ENCODE measurements around the gene DNAJB14. TPM values are rescaled to one million over a fixed set of nuclear protein-coding genes. Genes with fewer than 3 reads are reported as not detected.
A peak's percentile ranks its signal among the peaks of the same experiment; 100 is the strongest.

Gene DNAJB14
- total and polyA plus RNA-seq, 8 donors: 3.4 to 78.0 (median 10.4) TPM

DNA sequence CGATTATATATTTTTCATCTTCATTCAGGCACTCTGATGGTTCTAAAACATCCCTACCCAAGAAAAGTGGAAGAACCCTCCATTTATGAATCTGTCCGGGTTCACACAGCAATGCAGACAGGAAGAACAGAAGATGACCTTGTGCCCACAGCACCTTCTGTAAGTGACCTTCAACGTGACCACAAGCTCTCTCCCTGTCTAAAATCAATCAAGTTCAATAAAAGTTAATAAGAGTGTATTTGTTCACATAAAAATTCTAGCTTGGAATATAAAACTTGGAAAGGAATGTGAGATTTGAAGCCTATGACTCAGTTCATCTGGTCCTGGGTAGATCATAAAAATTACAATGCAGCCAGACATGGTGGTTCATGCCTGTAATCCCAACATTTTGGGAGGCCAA lies 93.2 kb downstream of the DNAJB14 start:
- no peak overlapping the region for H3K4me3 ChIP-seq
- TF ChIP-seq, protein P1, sequence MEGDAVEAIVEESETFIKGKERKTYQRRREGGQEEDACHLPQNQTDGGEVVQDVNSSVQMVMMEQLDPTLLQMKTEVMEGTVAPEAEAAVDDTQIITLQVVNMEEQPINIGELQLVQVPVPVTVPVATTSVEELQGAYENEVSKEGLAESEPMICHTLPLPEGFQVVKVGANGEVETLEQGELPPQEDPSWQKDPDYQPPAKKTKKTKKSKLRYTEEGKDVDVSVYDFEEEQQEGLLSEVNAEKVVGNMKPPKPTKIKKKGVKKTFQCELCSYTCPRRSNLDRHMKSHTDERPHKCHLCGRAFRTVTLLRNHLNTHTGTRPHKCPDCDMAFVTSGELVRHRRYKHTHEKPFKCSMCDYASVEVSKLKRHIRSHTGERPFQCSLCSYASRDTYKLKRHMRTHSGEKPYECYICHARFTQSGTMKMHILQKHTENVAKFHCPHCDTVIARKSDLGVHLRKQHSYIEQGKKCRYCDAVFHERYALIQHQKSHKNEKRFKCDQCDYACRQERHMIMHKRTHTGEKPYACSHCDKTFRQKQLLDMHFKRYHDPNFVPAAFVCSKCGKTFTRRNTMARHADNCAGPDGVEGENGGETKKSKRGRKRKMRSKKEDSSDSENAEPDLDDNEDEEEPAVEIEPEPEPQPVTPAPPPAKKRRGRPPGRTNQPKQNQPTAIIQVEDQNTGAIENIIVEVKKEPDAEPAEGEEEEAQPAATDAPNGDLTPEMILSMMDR (IDR thresholded peaks at IDR 0.05): no peak
- TF ChIP-seq POLR2A (IDR thresholded peaks at IDR 0.05): no peak
- no peak for TF ChIP-seq EP300 (IDR thresholded peaks at IDR 0.05)
- TF ChIP-seq POLR2AphosphoS5 (IDR thresholded peaks at IDR 0.05): no peak
- no peaks in the 10 kb centered on the region for H3K9me3 ChIP-seq
- WGBS, 5 donors: 79 to 89% (median 88%) methylated on average over 3 of the region's 3 CpGs
- H3K27me3 ChIP-seq: no peaks in the 10 kb centered on the region
- H3K4me1 ChIP-seq: no peaks in the 10 kb centered on the region
- no peaks in the 10 kb centered on the region for H3K36me3 ChIP-seq
- intact Hi-C loops (cut with DNase I; ENCODE audit: low total_unique reads): no loop called here
- no peak overlapping the region for H3K27ac ChIP-seq
- DNase-seq: no peak

DNA sequence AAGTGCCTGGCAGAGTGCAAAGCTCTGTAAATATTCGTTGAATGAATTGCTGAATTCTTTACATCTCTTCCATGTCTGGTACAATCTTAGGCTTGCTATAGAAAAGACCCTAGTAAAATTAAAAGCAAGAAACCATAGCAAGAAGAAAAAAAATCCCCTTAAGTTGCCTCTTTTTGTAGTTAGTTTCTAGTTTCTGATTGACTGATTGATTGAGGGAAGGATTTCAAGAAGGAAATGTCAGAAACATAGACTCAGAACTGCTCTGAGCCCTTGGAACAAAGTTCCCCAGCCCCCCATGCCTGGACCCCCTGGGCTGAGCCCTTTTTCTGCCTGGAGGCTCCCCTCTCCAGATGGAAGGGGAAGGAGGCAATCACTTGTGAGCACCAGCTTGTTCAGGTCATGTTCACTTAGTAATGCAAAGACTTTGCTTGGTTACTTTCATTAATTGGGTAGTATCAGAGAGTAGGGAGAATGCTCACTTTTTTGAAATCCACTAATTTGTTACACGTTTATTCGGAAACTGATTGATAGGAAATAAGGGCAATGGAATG lies 94.1 kb downstream of the DNAJB14 start:
- no peaks in the 10 kb centered on the region for H3K4me1 ChIP-seq
- no peak overlapping the region for H3K27ac ChIP-seq
- no peak for DNase-seq
- no peaks in the 10 kb centered on the region for H3K9me3 ChIP-seq
- H3K4me3 ChIP-seq: no peak overlapping the region
- no peaks in the 10 kb centered on the region for H3K27me3 ChIP-seq
- 82 to 89% (median 85%) methylated on average over 3 of the region's 3 CpGs for WGBS, 5 donors
- TF ChIP-seq POLR2A (IDR thresholded peaks at IDR 0.05): no peak
- no peak for TF ChIP-seq POLR2AphosphoS5 (IDR thresholded peaks at IDR 0.05)
- TF ChIP-seq, protein P1 (IDR thresholded peaks at IDR 0.05): no peak
- no peak for TF ChIP-seq EP300 (IDR thresholded peaks at IDR 0.05)
- no peaks in the 10 kb centered on the region for H3K36me3 ChIP-seq
- intact Hi-C loops (cut with DNase I; ENCODE audit: low total_unique reads): no loop called here

DNA sequence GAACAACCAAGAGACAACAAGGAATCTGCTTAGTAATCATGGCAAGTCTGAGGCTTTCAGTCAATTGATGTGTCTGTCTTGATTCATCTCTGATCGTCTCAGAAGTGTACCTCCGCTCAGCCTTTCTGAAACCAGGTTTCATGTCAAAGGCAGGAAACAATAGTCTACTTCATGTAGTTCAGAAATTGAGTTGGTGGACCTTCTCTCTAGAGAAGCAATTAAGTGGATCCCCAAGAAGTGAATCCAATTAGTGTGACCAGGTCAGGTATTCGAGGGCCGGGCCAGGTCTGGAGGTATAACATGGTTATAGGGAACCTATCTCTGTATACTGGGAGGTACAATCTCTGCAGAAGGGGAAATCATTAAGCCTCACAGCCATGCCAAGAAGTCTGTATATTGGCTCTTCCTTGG lies 97.8 kb downstream of the DNAJB14 start:
- 81 to 96% (median 89%) methylated on average over 4 of the region's 4 CpGs for WGBS, 5 donors
- intact Hi-C loops (cut with DNase I; ENCODE audit: low total_unique reads): no loop called here

DNA sequence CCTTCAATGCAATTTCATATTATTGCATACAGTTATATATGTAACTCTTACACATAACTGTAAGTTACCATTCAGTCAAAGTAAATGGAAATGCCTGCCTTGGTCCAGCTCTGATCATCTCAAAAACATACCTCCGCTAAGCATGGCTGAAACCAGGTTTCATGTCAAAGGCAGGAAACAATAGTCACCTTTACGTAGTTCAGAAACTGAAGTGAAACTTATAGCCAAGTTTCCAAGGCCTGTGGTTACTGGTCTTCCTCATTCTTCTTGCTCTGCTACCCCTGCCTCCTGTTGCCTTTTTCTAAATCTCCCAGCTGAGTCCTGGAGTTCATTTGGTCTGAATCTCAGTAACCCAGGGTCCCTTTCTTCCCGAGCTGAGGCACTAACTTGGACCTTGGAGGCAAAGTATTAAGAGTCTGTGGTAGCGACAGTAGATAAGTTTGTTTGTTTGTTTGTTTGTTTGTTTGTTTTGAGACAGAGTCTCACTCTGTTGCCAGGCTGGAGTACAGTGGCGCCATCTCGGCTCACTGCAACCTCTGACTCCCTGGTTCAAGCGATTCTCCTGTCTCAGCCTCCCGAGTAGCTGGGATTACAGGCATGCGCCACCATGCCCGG lies 98.9 kb downstream of the DNAJB14 start:
- Histone ChIP-seq H3K27ac (no peak overlapping the region), H3K36me3 (no peaks in the 10 kb centered on the region), H3K27me3 (no peaks in the 10 kb centered on the region), H3K4me3 (no peak overlapping the region), H3K4me1 (no peaks in the 10 kb centered on the region), H3K9me3 (no peaks in the 10 kb centered on the region)
- DNase-seq: peak in 1 of 2 donors; percentile 19
- 80 to 91% (median 87%) methylated on average over 10 of the region's 10 CpGs for WGBS, 5 donors
- TF ChIP-seq EP300 (IDR thresholded peaks at IDR 0.05): no peak
- TF ChIP-seq POLR2A (IDR thresholded peaks at IDR 0.05): no peak
- TF ChIP-seq, protein P1 (IDR thresholded peaks at IDR 0.05): no peak
- TF ChIP-seq POLR2AphosphoS5 (IDR thresholded peaks at IDR 0.05): no peak
- intact Hi-C loops (cut with DNase I; ENCODE audit: low total_unique reads): no loop called here

More for the DNA sequence above, 97.8 kb downstream of the DNAJB14 start:
- Histone ChIP-seq H3K36me3 (no peaks in the 10 kb centered on the region), H3K27me3 (no peaks in the 10 kb centered on the region), H3K9me3 (no peaks in the 10 kb centered on the region), H3K4me1 (no peaks in the 10 kb centered on the region), H3K27ac (no peak overlapping the region), H3K4me3 (no peak overlapping the region)
- TF ChIP-seq POLR2AphosphoS5 (IDR thresholded peaks at IDR 0.05) (no peak), EP300 (IDR thresholded peaks at IDR 0.05) (no peak), POLR2A (IDR thresholded peaks at IDR 0.05) (no peak)
- TF ChIP-seq, protein P1 (IDR thresholded peaks at IDR 0.05): no peak
- DNase-seq: no peak

Data from stomach (tissue), 9 donors.